GM19239 (cell line): ENCODE results near the gene MAGI1.

ENCODE experiments used
- DNase-seq: peaks from one replicate; pipeline ENCODE4 v3.0.0; 2011; ENCODE audit warnings: low spot score; ENCODE audit not compliant: insufficient read length
- FAIRE-seq: peaks from 2 replicates; lab custom pipeline; 2011; peaks lifted over from hg19 to GRCh38; lab: Jason Lieb, UNC

The MAGI1 gene

GRCh38 chr3:65702202-65702601, 336.5 kb downstream of the MAGI1 start:
- FAIRE-seq, result no peak
- DNase-seq, result no peak

GRCh38 chr3:65701516-65701915, 337.2 kb downstream of the MAGI1 start:
- DNase-seq (no peak), FAIRE-seq (no peak)

GRCh38 chr3:65689436-65689835, 349.3 kb downstream of the MAGI1 start:
- DNase-seq (no peak), FAIRE-seq (no peak)

GRCh38 chr3:65687741-65688140, 351.0 kb downstream of the MAGI1 start:
- FAIRE-seq (no peak), DNase-seq (no peak)

GRCh38 chr3:65685621-65686235, 353.0 kb downstream of the MAGI1 start:
- DNase-seq (no peak), FAIRE-seq (no peak)

- no peak for DNase-seq
- no peak for FAIRE-seq
These were observed 360.2 kb downstream of the MAGI1 start for GRCh38 chr3:65678516-65678915.

- no peak for FAIRE-seq
- no peak for DNase-seq
These were observed 361.2 kb downstream of the MAGI1 start for GRCh38 chr3:65677486-65678010.

- no peak for FAIRE-seq
These were observed 362.1 kb downstream of the MAGI1 start for GRCh38 chr3:65676580-65676979.

GRCh38 chr3:65675011-65675410, 363.7 kb downstream of the MAGI1 start:
- no peak for FAIRE-seq
- DNase-seq, result no peak

More at GRCh38 chr3:65676580-65676979, 362.1 kb downstream of the MAGI1 start:
- DNase-seq, result no peak

GRCh38 chr3:65674226-65674625, 364.5 kb downstream of the MAGI1 start:
- no peak for DNase-seq
- FAIRE-seq, result no peak

- DNase-seq, result peak; percentile 5
These were observed 365.6 kb downstream of the MAGI1 start for GRCh38 chr3:65672871-65673815.

GRCh38 chr3:65672061-65672460, 366.7 kb downstream of the MAGI1 start:
- no peak for DNase-seq
- no peak for FAIRE-seq

More at GRCh38 chr3:65672871-65673815, 365.6 kb downstream of the MAGI1 start:
- FAIRE-seq, result peak; percentile 64

GRCh38 chr3:65671004-65671403, 367.7 kb downstream of the MAGI1 start:
- DNase-seq, result no peak

GRCh38 chr3:65669163-65669875, 369.4 kb downstream of the MAGI1 start:
- DNase-seq, result no peak
- FAIRE-seq, result no peak

More at GRCh38 chr3:65671004-65671403, 367.7 kb downstream of the MAGI1 start:
- FAIRE-seq, result no peak

- no peak for DNase-seq
- FAIRE-seq, result no peak
These were observed 370.8 kb downstream of the MAGI1 start for GRCh38 chr3:65667963-65668362.

GRCh38 chr3:65666448-65667091, 372.1 kb downstream of the MAGI1 start:
- FAIRE-seq, result no peak
- no peak for DNase-seq

- DNase-seq, result no peak
- FAIRE-seq, result no peak
These were observed 372.8 kb downstream of the MAGI1 start for GRCh38 chr3:65665915-65666314.

- DNase-seq, result no peak
- FAIRE-seq, result no peak
These were observed 373.8 kb downstream of the MAGI1 start for GRCh38 chr3:65664931-65665330.

- DNase-seq (no peak), FAIRE-seq (no peak)
These were observed 374.3 kb downstream of the MAGI1 start for GRCh38 chr3:65664446-65664845.

GRCh38 chr3:65662095-65662494, 376.6 kb downstream of the MAGI1 start:
- FAIRE-seq, result no peak

More at GRCh38 chr3:65662095-65662494, 376.6 kb downstream of the MAGI1 start:
- DNase-seq, result no peak
